Measurements from ENCODE around the gene PRKCH.
A peak's percentile ranks its signal among the peaks of the same experiment; 100 is the strongest.

- TF ChIP-seq CTCF (conservative IDR thresholded peaks at IDR 0.05; ENCODE audit: low read length) (peak; percentile 46), EZH2phosphoT487 (IDR thresholded peaks at IDR 0.05; ENCODE audit: borderline replicate concordance, low read depth, low read length) (no peak)
These were observed 149.0 kb downstream of the PRKCH start for GRCh38 chr14:61470261-61470960.
